ENCODE measurements around the gene MLANA.

The MLANA gene

GRCh38 chr9:5890641-5891040 lies at the start of gene MLANA:
MLANA (plus strand) TSS chr9:5890889; CDS start chr9:5892475, 1,586 bp downstream.
- Histone ChIP-seq H3K27me3 (ENCODE audit: insufficient read depth, poor library complexity, severe bottlenecking) (no peaks in the 10 kb centered on the region), H3K27ac (ENCODE audit: poor library complexity, severe bottlenecking) (no peak within 1 kb of the TSS), H3K4me3 (ENCODE audit: severe bottlenecking) (no peak within 1 kb of the TSS), H3K9me3 (ENCODE audit: severe bottlenecking) (no peaks in the 10 kb centered on the region), H3K36me3 (ENCODE audit: low read depth) (no peaks in the 10 kb centered on the region), H3K4me1 (ENCODE audit: insufficient read depth, poor library complexity, severe bottlenecking) (no peaks in the 10 kb centered on the region)
- ATAC-seq (ENCODE audit: low read depth) (no peak), DNase-seq (ENCODE audit: low spot score) (no peak)
- no peak for TF ChIP-seq CTCF (IDR thresholded peaks at IDR 0.05; ENCODE audit: poor library complexity, severe bottlenecking)

- Histone ChIP-seq H3K27ac (ENCODE audit: poor library complexity, severe bottlenecking) (no peak overlapping the region), H3K36me3 (ENCODE audit: low read depth) (no peaks in the 10 kb centered on the region), H3K27me3 (ENCODE audit: insufficient read depth, poor library complexity, severe bottlenecking) (no peaks in the 10 kb centered on the region), H3K4me1 (ENCODE audit: insufficient read depth, poor library complexity, severe bottlenecking) (peaks cover 41% of the 10 kb centered on the region), H3K9me3 (ENCODE audit: severe bottlenecking) (no peaks in the 10 kb centered on the region), H3K4me3 (ENCODE audit: severe bottlenecking) (no peak overlapping the region)
- ATAC-seq (ENCODE audit: low read depth) (no peak), DNase-seq (ENCODE audit: low spot score) (no peak)
- TF ChIP-seq CTCF (IDR thresholded peaks at IDR 0.05; ENCODE audit: poor library complexity, severe bottlenecking) = no peak
Observed at GRCh38 chr9:5841771-5842573, 48.7 kb upstream of the MLANA start.

DNA sequence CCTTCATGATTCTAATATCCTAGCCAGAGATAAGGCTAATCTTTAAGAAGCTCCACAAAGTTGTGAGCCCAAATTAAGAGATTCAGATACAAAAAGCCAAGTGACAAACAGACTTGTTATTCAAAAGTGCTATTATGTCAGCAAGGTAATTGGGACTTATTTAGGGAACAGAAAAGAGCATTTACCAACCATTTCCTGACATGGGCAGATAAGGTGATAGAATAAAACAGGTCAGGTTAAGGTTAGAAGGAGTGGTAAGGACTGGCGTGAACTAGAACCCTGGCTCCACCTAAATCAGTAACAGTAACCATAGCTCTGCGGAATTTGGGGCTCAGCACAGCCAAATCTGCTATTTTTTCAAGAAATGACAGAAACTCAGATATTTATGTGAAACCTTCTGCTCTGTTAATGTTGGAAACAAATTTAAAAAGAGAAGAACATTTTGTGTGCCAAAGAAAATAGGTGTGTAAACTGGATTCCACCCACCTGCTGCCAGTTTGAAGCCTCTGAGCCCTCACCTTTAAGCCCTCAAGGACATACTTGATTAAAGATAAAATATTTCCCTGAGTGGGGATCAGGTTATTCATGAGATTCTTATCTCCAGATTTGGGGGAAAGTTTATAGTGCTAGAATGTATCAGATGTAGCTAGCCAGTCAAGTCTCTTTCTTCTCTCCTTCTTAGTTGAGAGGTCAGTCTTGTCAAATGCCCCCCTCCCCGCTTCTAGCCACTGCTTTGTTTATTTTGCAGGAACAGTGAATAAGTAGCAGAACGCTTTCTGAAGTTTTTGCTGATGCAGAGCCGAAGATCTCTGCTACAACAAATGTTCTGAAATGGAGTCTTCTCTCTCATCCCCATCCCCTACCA lies 47.5 kb upstream of the MLANA start:
- Histone ChIP-seq H3K9me3 (ENCODE audit: severe bottlenecking) (no peaks in the 10 kb centered on the region), H3K27me3 (ENCODE audit: insufficient read depth, poor library complexity, severe bottlenecking) (no peaks in the 10 kb centered on the region), H3K4me3 (ENCODE audit: severe bottlenecking) (no peak overlapping the region), H3K27ac (ENCODE audit: poor library complexity, severe bottlenecking) (peak overlapping the region; percentile 77), H3K36me3 (ENCODE audit: low read depth) (no peaks in the 10 kb centered on the region), H3K4me1 (ENCODE audit: insufficient read depth, poor library complexity, severe bottlenecking) (peaks cover 41% of the 10 kb centered on the region)
- ATAC-seq (ENCODE audit: low read depth) (no peak), DNase-seq (ENCODE audit: low spot score) (no peak)
- TF ChIP-seq CTCF (IDR thresholded peaks at IDR 0.05; ENCODE audit: poor library complexity, severe bottlenecking) = no peak

DNA sequence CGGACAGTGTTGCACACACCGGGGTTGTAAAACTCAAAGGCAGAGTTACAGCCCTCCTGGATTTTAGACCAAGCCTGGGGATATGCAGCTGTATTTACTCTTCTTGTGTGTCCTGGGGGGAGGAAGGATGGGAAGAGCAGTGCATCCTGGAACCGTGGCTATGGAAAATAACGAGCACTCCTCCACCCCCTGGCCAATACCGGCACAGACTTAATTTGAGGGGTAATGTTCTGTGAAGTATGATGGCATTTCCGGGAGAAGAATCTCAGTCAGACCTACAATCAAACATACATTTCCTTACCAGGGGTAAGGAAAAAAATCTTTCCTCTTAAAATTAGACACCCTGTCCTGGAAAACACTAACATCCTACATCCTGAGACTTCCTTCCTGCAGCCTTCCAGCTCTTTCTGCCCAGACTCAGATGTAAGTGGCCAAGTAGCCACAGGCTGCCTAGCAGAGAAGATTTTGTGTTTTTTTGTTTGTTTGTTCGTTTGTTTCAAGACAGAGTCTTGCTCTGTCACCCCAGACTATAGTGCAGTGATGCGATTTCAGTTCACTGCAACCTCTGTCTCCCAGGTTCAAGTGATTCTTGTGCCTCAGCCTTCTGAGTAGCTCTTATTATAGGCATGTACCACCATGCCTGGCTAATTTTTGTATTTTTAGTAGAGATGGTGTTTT lies 46.8 kb upstream of the MLANA start:
- ATAC-seq (ENCODE audit: low read depth) (peak; percentile 37; the same call in 2 of the 3 replicates), DNase-seq (ENCODE audit: low spot score) (no peak)
- Histone ChIP-seq H3K27me3 (ENCODE audit: insufficient read depth, poor library complexity, severe bottlenecking) (no peaks in the 10 kb centered on the region), H3K4me3 (ENCODE audit: severe bottlenecking) (no peak overlapping the region), H3K36me3 (ENCODE audit: low read depth) (no peaks in the 10 kb centered on the region), H3K4me1 (ENCODE audit: insufficient read depth, poor library complexity, severe bottlenecking) (peaks cover 39% of the 10 kb centered on the region), H3K9me3 (ENCODE audit: severe bottlenecking) (no peaks in the 10 kb centered on the region), H3K27ac (ENCODE audit: poor library complexity, severe bottlenecking) (peak overlapping the region; percentile 77)
- TF ChIP-seq CTCF (IDR thresholded peaks at IDR 0.05; ENCODE audit: poor library complexity, severe bottlenecking) = no peak

All from RWPE2 (cell line).